Prostate gland (tissue), 2 donors: ENCODE data around the gene TUBA1B.

Source experiments
- CTCF ChIP-seq, 4 experiments: fragments of 200-600 bp in 2 of 4; fragments of 450-650 bp in 2 of 4; sonication (generic) in 2 of 4; IDR thresholded peaks; 1 replicate in 3 of 4; 2 replicates in 1 of 4; pipeline ENCODE4 v1.5.1; 2016 to 2019; ENCODE audit warnings: antibody characterized with exemption in 4 of 4, mild to moderate bottlenecking in 2 of 4, moderate library complexity in 2 of 4
- POLR2A ChIP-seq: fragments of 450-650 bp; IDR thresholded peaks from one replicate; pipeline ENCODE4 v1.6.1; 2016; ENCODE audit warnings: antibody characterized with exemption, mild to moderate bottlenecking

- no peak for TF ChIP-seq CTCF (IDR thresholded peaks at IDR 0.05)
- TF ChIP-seq POLR2A = no peak
Measured at GRCh38 chr12:49088932-49089330, 42.3 kb downstream of the TUBA1B start.
